A549 (cell line): ENCODE measurements around the gene ZEB1.
"Not testable (repeated sequence)": the region's sequence is repeated elsewhere in the genome, so short reads cannot be mapped to it uniquely, and the experiment has no call there.

Experiments
- EP300 ChIP-seq, 2 experiments: fragments of >200 bp; sonication (Bioruptor Twin); formaldehyde crosslinking; IDR thresholded peaks; 2 replicates in 1 of 2; 3 replicates in 1 of 2; pipeline ENCODE4 v1.6.1; 2016 to 2017
- POLR2A ChIP-seq: IDR thresholded peaks from 2 replicates; pipeline ENCODE4 v1.6.1; 2012; ENCODE audit warnings: mild to moderate bottlenecking, low read length
- RAD21 ChIP-seq, 2 experiments: fragments of >200 bp in 1 of 2; sonication (Bioruptor Twin) in 1 of 2; formaldehyde crosslinking in 1 of 2; IDR thresholded peaks in 1 of 2; conservative IDR thresholded peaks in 1 of 2; 2 replicates in 1 of 2; 3 replicates in 1 of 2; pipeline ENCODE4 v1.6.1; 2012 to 2018; ENCODE audit warnings: inconsistent platforms in 1 of 2
- TF ChIP-seq, protein P1 (sequence below): IDR thresholded peaks from 2 replicates; pipeline ENCODE4 v1.6.1; 2012
- TF ChIP-seq, protein P2 (sequence below): fragments of 250-450 bp; sonication (Bioruptor Pico); IDR thresholded peaks from 2 replicates; pipeline ENCODE4 v1.5.0; 2021; ENCODE audit warnings: mild to moderate bottlenecking, moderate library complexity, borderline replicate concordance

DNA sequence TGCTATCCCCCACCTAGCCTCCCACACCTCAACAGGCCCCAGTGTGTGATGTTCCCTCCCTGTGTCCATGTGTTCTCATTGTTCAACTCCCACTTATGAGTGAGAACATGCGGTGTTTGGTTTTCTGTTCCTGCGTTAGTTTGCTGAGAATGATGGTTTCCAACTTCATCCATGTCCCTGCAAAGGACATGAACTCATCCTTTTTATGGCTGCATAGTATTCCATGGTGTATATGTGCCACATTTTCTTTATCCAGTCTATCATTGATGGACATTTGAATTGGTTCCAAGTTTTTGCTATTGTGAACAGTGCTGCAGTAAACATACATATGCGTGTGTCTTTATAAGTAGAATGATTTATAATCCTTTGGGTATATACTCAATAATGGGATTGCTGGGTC lies 86.8 kb downstream of the ZEB1 start:
- TF ChIP-seq, protein P1, sequence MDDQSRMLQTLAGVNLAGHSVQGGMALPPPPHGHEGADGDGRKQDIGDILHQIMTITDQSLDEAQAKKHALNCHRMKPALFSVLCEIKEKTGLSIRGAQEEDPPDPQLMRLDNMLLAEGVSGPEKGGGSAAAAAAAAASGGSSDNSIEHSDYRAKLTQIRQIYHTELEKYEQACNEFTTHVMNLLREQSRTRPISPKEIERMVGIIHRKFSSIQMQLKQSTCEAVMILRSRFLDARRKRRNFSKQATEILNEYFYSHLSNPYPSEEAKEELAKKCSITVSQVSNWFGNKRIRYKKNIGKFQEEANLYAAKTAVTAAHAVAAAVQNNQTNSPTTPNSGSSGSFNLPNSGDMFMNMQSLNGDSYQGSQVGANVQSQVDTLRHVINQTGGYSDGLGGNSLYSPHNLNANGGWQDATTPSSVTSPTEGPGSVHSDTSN: not testable (repeated sequence)
- not testable (repeated sequence) for TF ChIP-seq RAD21 (conservative IDR thresholded peaks at IDR 0.05 in 1 of 2, IDR thresholded peaks at IDR 0.05 in 1 of 2); EP300 (IDR thresholded peaks at IDR 0.05); POLR2A
- TF ChIP-seq, protein P2, sequence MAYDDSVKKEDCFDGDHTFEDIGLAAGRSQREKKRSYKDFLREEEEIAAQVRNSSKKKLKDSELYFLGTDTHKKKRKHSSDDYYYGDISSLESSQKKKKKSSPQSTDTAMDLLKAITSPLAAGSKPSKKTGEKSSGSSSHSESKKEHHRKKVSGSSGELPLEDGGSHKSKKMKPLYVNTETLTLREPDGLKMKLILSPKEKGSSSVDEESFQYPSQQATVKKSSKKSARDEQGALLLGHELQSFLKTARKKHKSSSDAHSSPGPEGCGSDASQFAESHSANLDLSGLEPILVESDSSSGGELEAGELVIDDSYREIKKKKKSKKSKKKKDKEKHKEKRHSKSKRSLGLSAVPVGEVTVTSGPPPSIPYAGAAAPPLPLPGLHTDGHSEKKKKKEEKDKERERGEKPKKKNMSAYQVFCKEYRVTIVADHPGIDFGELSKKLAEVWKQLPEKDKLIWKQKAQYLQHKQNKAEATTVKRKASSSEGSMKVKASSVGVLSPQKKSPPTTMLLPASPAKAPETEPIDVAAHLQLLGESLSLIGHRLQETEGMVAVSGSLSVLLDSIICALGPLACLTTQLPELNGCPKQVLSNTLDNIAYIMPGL: not testable (repeated sequence)
